ENCODE data around the gene PCBD2. TPM values are rescaled to one million over a fixed set of nuclear protein-coding genes. Genes with fewer than 3 reads are reported as not detected.

PCBD2 gene
- total and polyA plus RNA-seq, 7 donors = 4.2 to 10.8 (median 7.8) TPM

DNA sequence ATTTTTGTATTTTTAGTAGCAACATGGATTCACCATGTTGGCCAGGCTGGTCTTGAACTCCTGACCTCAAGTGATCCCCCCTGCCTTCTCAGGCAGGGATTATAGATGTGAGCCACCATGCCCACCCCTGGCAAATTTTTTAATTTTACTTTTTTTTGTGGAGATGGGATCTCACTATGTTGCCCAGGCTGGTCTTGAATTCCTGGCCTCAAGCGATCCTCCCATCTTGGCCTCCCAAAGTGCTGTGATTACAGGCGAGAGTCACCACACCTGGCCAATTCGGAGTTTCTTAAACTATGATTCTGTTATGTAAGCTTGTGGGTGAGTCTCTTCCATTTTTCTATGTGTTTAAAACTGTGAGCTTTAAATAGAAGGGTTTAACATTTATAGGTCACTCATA lies 27.6 kb downstream of the PCBD2 start:
- DNase-seq = no peak
- Histone ChIP-seq H3K4me3 (no peak overlapping the region), H3K36me3 (peaks cover 0 to 3% (median 0%) of the 10 kb centered on the region in 4 donors), H3K4me1 (no peaks in the 10 kb centered on the region), H3K27ac (no peak overlapping the region), H3K9me3 (no peaks in the 10 kb centered on the region), H3K27me3 (no peaks in the 10 kb centered on the region)
- intact Hi-C loops (cut with DNase I) = no loop called here
- TF ChIP-seq EP300 (IDR thresholded peaks at IDR 0.05) (no peak), POLR2A (IDR thresholded peaks at IDR 0.05) (no peak), POLR2AphosphoS5 (IDR thresholded peaks at IDR 0.05) (no peak)
- TF ChIP-seq, protein P1, sequence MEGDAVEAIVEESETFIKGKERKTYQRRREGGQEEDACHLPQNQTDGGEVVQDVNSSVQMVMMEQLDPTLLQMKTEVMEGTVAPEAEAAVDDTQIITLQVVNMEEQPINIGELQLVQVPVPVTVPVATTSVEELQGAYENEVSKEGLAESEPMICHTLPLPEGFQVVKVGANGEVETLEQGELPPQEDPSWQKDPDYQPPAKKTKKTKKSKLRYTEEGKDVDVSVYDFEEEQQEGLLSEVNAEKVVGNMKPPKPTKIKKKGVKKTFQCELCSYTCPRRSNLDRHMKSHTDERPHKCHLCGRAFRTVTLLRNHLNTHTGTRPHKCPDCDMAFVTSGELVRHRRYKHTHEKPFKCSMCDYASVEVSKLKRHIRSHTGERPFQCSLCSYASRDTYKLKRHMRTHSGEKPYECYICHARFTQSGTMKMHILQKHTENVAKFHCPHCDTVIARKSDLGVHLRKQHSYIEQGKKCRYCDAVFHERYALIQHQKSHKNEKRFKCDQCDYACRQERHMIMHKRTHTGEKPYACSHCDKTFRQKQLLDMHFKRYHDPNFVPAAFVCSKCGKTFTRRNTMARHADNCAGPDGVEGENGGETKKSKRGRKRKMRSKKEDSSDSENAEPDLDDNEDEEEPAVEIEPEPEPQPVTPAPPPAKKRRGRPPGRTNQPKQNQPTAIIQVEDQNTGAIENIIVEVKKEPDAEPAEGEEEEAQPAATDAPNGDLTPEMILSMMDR (IDR thresholded peaks at IDR 0.05) = no peak
- 98 to 99% methylated on average over 3 of the region's 3 CpGs for WGBS, 2 donors

DNA sequence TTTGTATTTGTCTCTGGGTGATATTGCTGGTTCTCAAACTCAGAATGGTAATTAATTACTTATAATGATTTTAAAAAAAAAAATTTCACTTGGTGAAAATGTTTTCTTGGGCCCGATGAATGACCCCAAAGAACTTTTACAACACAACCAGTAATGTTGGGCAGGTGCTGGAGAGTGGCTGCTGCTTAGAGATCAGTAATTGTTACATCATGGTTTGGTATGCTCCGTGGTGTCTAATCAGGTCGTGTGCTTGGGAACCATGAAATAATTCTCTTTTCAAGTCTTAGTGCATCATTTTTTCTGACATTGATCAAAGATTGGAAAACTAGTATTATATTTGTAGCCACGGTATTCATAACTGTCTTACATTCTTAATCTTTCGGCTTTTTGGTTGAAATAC lies 29.3 kb downstream of the PCBD2 start:
- DNase-seq = no peak
- Histone ChIP-seq H3K36me3 (peaks cover 0 to 3% (median 0%) of the 10 kb centered on the region in 4 donors), H3K4me1 (no peaks in the 10 kb centered on the region), H3K27ac (no peak overlapping the region), H3K4me3 (no peak overlapping the region), H3K27me3 (no peaks in the 10 kb centered on the region), H3K9me3 (no peaks in the 10 kb centered on the region)
- intact Hi-C loops (cut with DNase I) = no loop called here
- WGBS, 2 donors = 95 to 97% methylated on average over 5 of the region's 5 CpGs
- TF ChIP-seq POLR2A (IDR thresholded peaks at IDR 0.05) (no peak), POLR2AphosphoS5 (IDR thresholded peaks at IDR 0.05) (no peak), EP300 (IDR thresholded peaks at IDR 0.05) (no peak)
- TF ChIP-seq, protein P1 (IDR thresholded peaks at IDR 0.05) = no peak

DNA sequence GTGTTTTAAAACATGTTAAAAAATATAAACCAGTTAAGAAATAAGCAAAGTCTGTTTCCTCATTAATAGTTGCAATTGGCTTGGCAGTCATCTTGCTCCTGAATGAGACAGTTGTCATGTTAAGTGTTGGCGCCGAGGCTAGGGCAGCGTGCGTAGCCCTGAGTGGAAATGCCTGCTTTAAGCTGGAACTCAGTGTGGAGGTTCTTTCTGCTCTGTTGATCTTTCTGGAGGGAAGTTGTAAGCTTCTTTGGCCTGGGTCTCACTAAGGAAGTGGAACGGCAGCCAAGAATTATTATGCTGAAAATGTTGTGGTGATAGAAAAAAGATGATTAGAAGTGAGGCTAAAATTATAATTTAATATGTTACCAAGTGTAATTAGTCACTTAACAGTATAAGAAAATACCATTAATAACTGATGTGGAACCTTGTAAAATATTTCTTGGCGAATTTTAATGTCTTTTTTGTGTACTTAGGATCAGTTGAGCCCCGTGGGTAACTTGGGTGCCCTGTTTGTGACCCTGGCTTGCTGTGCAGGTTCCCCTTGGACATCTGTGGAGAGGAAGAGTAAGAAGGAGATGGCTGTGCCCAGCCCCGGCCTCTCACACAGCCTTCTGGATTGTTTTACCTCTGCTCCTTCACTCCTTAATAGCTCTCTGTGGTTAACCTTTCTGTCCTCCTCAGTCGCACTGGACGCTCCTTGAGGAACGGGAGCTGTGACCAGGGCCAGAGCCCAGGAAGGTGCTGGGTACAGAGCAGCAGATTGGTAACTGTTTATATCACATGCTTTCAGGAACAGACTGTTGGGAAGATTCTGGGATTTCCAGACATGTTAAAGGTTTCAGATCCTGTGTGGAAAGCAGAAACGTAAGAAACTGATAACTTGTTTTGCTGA lies 31.0 kb downstream of the PCBD2 start:
- TF ChIP-seq EP300 (IDR thresholded peaks at IDR 0.05) (no peak), POLR2AphosphoS5 (IDR thresholded peaks at IDR 0.05) (no peak), POLR2A (IDR thresholded peaks at IDR 0.05) (no peak)
- TF ChIP-seq, protein P1 (IDR thresholded peaks at IDR 0.05) = no peak
- intact Hi-C loops (cut with DNase I) = no loop called here
- WGBS, 2 donors = 83 to 91% methylated on average over 12 of the region's 12 CpGs

DNA sequence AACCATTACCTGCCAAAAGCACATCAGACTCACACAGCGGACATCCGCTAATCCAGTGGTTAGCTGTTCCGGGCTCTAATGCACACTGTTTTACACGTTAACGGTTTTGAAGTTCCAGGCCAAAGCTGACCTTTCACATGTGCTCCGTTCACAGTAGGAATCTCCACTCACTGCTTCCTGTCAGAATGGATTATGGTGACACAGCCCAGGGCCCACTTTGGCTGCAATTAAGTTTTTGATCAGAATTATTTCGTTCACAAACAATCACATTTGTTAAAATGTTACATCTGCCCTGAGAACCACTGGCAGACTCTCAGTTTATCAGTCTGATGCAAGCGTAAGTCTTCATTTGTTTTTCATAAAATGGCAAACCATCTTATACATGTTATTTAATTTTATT lies 32.6 kb downstream of the PCBD2 start:
- no peaks in the 10 kb centered on the region for H3K9me3 ChIP-seq
- intact Hi-C loops (cut with DNase I) = no loop called here
- no peak for DNase-seq
- H3K27me3 ChIP-seq = no peaks in the 10 kb centered on the region
- no peak for TF ChIP-seq POLR2A (IDR thresholded peaks at IDR 0.05)
- TF ChIP-seq, protein P1 (IDR thresholded peaks at IDR 0.05) = no peak
- no peak for TF ChIP-seq POLR2AphosphoS5 (IDR thresholded peaks at IDR 0.05)
- TF ChIP-seq EP300 (IDR thresholded peaks at IDR 0.05) = no peak
- 89 to 95% methylated on average over 8 of the region's 8 CpGs for WGBS, 2 donors
- peaks cover 0 to 6% (median 2%) of the 10 kb centered on the region in 4 donors for H3K36me3 ChIP-seq
- no peak overlapping the region for H3K27ac ChIP-seq
- no peaks in the 10 kb centered on the region for H3K4me1 ChIP-seq
- no peak overlapping the region for H3K4me3 ChIP-seq

More for the DNA sequence above, 31.0 kb downstream of the PCBD2 start:
- no peak overlapping the region for H3K27ac ChIP-seq
- H3K36me3 ChIP-seq = peaks cover 0 to 6% (median 2%) of the 10 kb centered on the region in 4 donors
- H3K9me3 ChIP-seq = no peaks in the 10 kb centered on the region
- no peaks in the 10 kb centered on the region for H3K4me1 ChIP-seq
- DNase-seq = no peak
- no peaks in the 10 kb centered on the region for H3K27me3 ChIP-seq
- H3K4me3 ChIP-seq = no peak overlapping the region

All from sigmoid colon (tissue), 7 donors.